ENCODE results near the gene GPRIN1.

GPRIN1 gene

GRCh38 chr5:176653401-176654385, 43.7 kb upstream of the GPRIN1 start:
- TF ChIP-seq CTCF (IDR thresholded peaks at IDR 0.05; ENCODE audit: insufficient read depth, low read depth, low read length, missing control alignments) = no peak
- no peak overlapping the region for H3K4me3 ChIP-seq (ENCODE audit: low read length)
- peak; percentile 65 for DNase-seq (ENCODE audit: low read depth)

GRCh38 chr5:176652136-176652535, 42.2 kb upstream of the GPRIN1 start:
- TF ChIP-seq CTCF (IDR thresholded peaks at IDR 0.05; ENCODE audit: insufficient read depth, low read depth, low read length, missing control alignments) = no peak
- DNase-seq (ENCODE audit: low read depth) = no peak
- no peak overlapping the region for H3K4me3 ChIP-seq (ENCODE audit: low read length)

- H3K4me3 ChIP-seq (ENCODE audit: low read length) = no peak overlapping the region
- DNase-seq (ENCODE audit: low read depth) = no peak
- TF ChIP-seq CTCF (IDR thresholded peaks at IDR 0.05; ENCODE audit: insufficient read depth, low read depth, low read length, missing control alignments) = no peak
These were observed 41.6 kb upstream of the GPRIN1 start for GRCh38 chr5:176651472-176651980.

GRCh38 chr5:176650354-176650884, 40.5 kb upstream of the GPRIN1 start:
- TF ChIP-seq CTCF (IDR thresholded peaks at IDR 0.05; ENCODE audit: insufficient read depth, low read depth, low read length, missing control alignments) = no peak
- no peak overlapping the region for H3K4me3 ChIP-seq (ENCODE audit: low read length)
- no peak for DNase-seq (ENCODE audit: low read depth)

GRCh38 chr5:176648474-176649194, 38.7 kb upstream of the GPRIN1 start:
- no peak for DNase-seq (ENCODE audit: low read depth)
- TF ChIP-seq CTCF (IDR thresholded peaks at IDR 0.05; ENCODE audit: insufficient read depth, low read depth, low read length, missing control alignments) = no peak
- peak overlapping the region; percentile 69 for H3K4me3 ChIP-seq (ENCODE audit: low read length)

GRCh38 chr5:176647843-176648473, 38.0 kb upstream of the GPRIN1 start:
- no peak for TF ChIP-seq CTCF (IDR thresholded peaks at IDR 0.05; ENCODE audit: insufficient read depth, low read depth, low read length, missing control alignments)
- peak overlapping the region; percentile 69 for H3K4me3 ChIP-seq (ENCODE audit: low read length)
- DNase-seq (ENCODE audit: low read depth) = peak; percentile 50

All from epithelial cell of esophagus (primary cell).